ENCODE measurements around the gene UNC13A. TPM values are rescaled to one million over a fixed set of nuclear protein-coding genes. Genes with fewer than 3 reads are reported as not detected.

Gene UNC13A
- total RNA-seq: under 1 TPM in 1 of 2 experiments, not detected in 1; 0.08 TPM

GRCh38 chr19:17687857-17688784 lies at the start of gene UNC13A:
TSS of gene UNC13A (minus strand) at chr19:17688354. CDS start at chr19:17688199, 155 bp downstream.
- DNase-seq: peak; percentile 69
- Mint-ChIP-seq H3K4me1 (peaks cover 7% of the 10 kb centered on the region), H3K4me3 (peak within 1 kb of the TSS; percentile 38), H3K36me3 (no peaks in the 10 kb centered on the region), H3K27ac (no peak within 1 kb of the TSS), H3K9me3 (no peaks in the 10 kb centered on the region), H3K27me3 (peaks cover 90% of the 10 kb centered on the region)

- no peaks in the 10 kb centered on the region for H3K9me3 Mint-ChIP-seq
- DNase-seq: no peak
- no peaks in the 10 kb centered on the region for H3K27me3 Mint-ChIP-seq
- H3K4me3 Mint-ChIP-seq: no peak overlapping the region
- H3K4me1 Mint-ChIP-seq: peaks cover 2% of the 10 kb centered on the region
- H3K36me3 Mint-ChIP-seq: peaks cover 6% of the 10 kb centered on the region
- H3K27ac Mint-ChIP-seq: no peak overlapping the region
Observed at GRCh38 chr19:17737690-17738153, 49.6 kb upstream of the UNC13A start.

- Mint-ChIP-seq H3K4me1 (peaks cover 9% of the 10 kb centered on the region), H3K4me3 (no peak overlapping the region), H3K9me3 (no peaks in the 10 kb centered on the region), H3K27ac (no peak overlapping the region), H3K27me3 (no peaks in the 10 kb centered on the region), H3K36me3 (peaks cover 20% of the 10 kb centered on the region)
- no peak for DNase-seq
Observed at GRCh38 chr19:17735410-17735809, 47.3 kb upstream of the UNC13A start.

GRCh38 chr19:17734146-17734545 lies 46.0 kb upstream of the UNC13A start:
- Mint-ChIP-seq H3K27ac (no peak overlapping the region), H3K36me3 (peaks cover 23% of the 10 kb centered on the region), H3K4me3 (no peak overlapping the region), H3K4me1 (peaks cover 8% of the 10 kb centered on the region), H3K27me3 (no peaks in the 10 kb centered on the region), H3K9me3 (no peaks in the 10 kb centered on the region)
- DNase-seq: no peak

- Mint-ChIP-seq H3K27me3 (no peaks in the 10 kb centered on the region), H3K27ac (no peak overlapping the region), H3K36me3 (peaks cover 22% of the 10 kb centered on the region), H3K4me3 (no peak overlapping the region), H3K4me1 (peaks cover 7% of the 10 kb centered on the region), H3K9me3 (no peaks in the 10 kb centered on the region)
- no peak for DNase-seq
Observed at GRCh38 chr19:17733127-17733526, 45.0 kb upstream of the UNC13A start.

- Mint-ChIP-seq H3K4me1 (peaks cover 7% of the 10 kb centered on the region), H3K27ac (no peak overlapping the region), H3K4me3 (no peak overlapping the region), H3K36me3 (peaks cover 28% of the 10 kb centered on the region), H3K27me3 (no peaks in the 10 kb centered on the region), H3K9me3 (no peaks in the 10 kb centered on the region)
- no peak for DNase-seq
Observed at GRCh38 chr19:17727843-17728242, 39.7 kb upstream of the UNC13A start.

- Mint-ChIP-seq H3K36me3 (peaks cover 31% of the 10 kb centered on the region), H3K4me1 (peaks cover 8% of the 10 kb centered on the region), H3K27me3 (no peaks in the 10 kb centered on the region), H3K9me3 (no peaks in the 10 kb centered on the region), H3K27ac (no peak overlapping the region), H3K4me3 (no peak overlapping the region)
- no peak for DNase-seq
Observed at GRCh38 chr19:17726964-17727773, 39.0 kb upstream of the UNC13A start.

- Mint-ChIP-seq H3K27me3 (no peaks in the 10 kb centered on the region), H3K27ac (no peak overlapping the region), H3K4me3 (no peak overlapping the region), H3K36me3 (peaks cover 29% of the 10 kb centered on the region), H3K4me1 (peaks cover 12% of the 10 kb centered on the region), H3K9me3 (no peaks in the 10 kb centered on the region)
- no peak for DNase-seq
Observed at GRCh38 chr19:17726136-17726741, 38.1 kb upstream of the UNC13A start.

- Mint-ChIP-seq H3K36me3 (peaks cover 26% of the 10 kb centered on the region), H3K4me3 (no peak overlapping the region), H3K9me3 (no peaks in the 10 kb centered on the region), H3K27ac (no peak overlapping the region), H3K27me3 (no peaks in the 10 kb centered on the region), H3K4me1 (peaks cover 17% of the 10 kb centered on the region)
- no peak for DNase-seq
Observed at GRCh38 chr19:17725422-17726078, 37.4 kb upstream of the UNC13A start.

GRCh38 chr19:17724655-17725054 lies 36.5 kb upstream of the UNC13A start:
- peaks cover 25% of the 10 kb centered on the region for H3K36me3 Mint-ChIP-seq
- H3K4me1 Mint-ChIP-seq: peaks cover 23% of the 10 kb centered on the region
- DNase-seq: no peak
- no peak overlapping the region for H3K27ac Mint-ChIP-seq
- H3K9me3 Mint-ChIP-seq: no peaks in the 10 kb centered on the region
- no peak overlapping the region for H3K4me3 Mint-ChIP-seq
- H3K27me3 Mint-ChIP-seq: no peaks in the 10 kb centered on the region

GRCh38 chr19:17722655-17723240 lies 34.6 kb upstream of the UNC13A start:
- no peak for DNase-seq

GRCh38 chr19:17721821-17722220 lies 33.7 kb upstream of the UNC13A start:
- H3K9me3 Mint-ChIP-seq: no peaks in the 10 kb centered on the region
- peaks cover 34% of the 10 kb centered on the region for H3K4me1 Mint-ChIP-seq
- no peak for DNase-seq
- H3K36me3 Mint-ChIP-seq: peaks cover 25% of the 10 kb centered on the region
- peak overlapping the region; percentile 54 for H3K27ac Mint-ChIP-seq
- no peak overlapping the region for H3K4me3 Mint-ChIP-seq
- no peaks in the 10 kb centered on the region for H3K27me3 Mint-ChIP-seq

More at GRCh38 chr19:17722655-17723240, 34.6 kb upstream of the UNC13A start:
- H3K27me3 Mint-ChIP-seq: no peaks in the 10 kb centered on the region
- no peak overlapping the region for H3K27ac Mint-ChIP-seq
- H3K4me1 Mint-ChIP-seq: peaks cover 30% of the 10 kb centered on the region
- no peaks in the 10 kb centered on the region for H3K9me3 Mint-ChIP-seq
- H3K36me3 Mint-ChIP-seq: peaks cover 25% of the 10 kb centered on the region
- no peak overlapping the region for H3K4me3 Mint-ChIP-seq

- Mint-ChIP-seq H3K27ac (no peak overlapping the region), H3K4me3 (peak overlapping the region; percentile 88), H3K36me3 (peaks cover 25% of the 10 kb centered on the region), H3K4me1 (peaks cover 34% of the 10 kb centered on the region), H3K9me3 (no peaks in the 10 kb centered on the region), H3K27me3 (no peaks in the 10 kb centered on the region)
- no peak for DNase-seq
Observed at GRCh38 chr19:17721111-17721628, 33.0 kb upstream of the UNC13A start.

- peaks cover 34% of the 10 kb centered on the region for H3K4me1 Mint-ChIP-seq
Observed at GRCh38 chr19:17720440-17720839, 32.3 kb upstream of the UNC13A start.

More at GRCh38 chr19:17720440-17720839, 32.3 kb upstream of the UNC13A start:
- Mint-ChIP-seq H3K4me3 (peak overlapping the region; percentile 88), H3K9me3 (no peaks in the 10 kb centered on the region), H3K27me3 (no peaks in the 10 kb centered on the region), H3K36me3 (peaks cover 25% of the 10 kb centered on the region), H3K27ac (peak overlapping the region; percentile 74)
- no peak for DNase-seq
